Neural cell (in vitro differentiated cells): ENCODE results near the gene TAS2R20. TPM values are rescaled to one million over a fixed set of nuclear protein-coding genes. Genes with fewer than 3 reads are reported as not detected.

Source experiments
- H2AFZ ChIP-seq: fragments of 200-600, 300-800 bp; sonication (generic), shearing (Covaris generic); 2 replicates; pipeline ENCODE4 v1.6.0; 2014; ENCODE audit warnings: low read depth, mild to moderate bottlenecking, antibody characterized with exemption, low read length, moderate library complexity
- H3F3A ChIP-seq: fragments of 200-600 bp; shearing (Covaris generic); 2 replicates; pipeline ENCODE4 v1.6.1; 2016; ENCODE audit warnings: mild to moderate bottlenecking, moderate library complexity, mixed read lengths, antibody characterized with exemption, low read length; ENCODE audit not compliant: insufficient read depth, poor library complexity, severe bottlenecking
- H3K27ac ChIP-seq: fragments of 200-600, 300-800 bp; sonication (generic), shearing (Covaris generic); 2 replicates; pipeline ENCODE4 v1.5.1; 2014; ENCODE audit warnings: mild to moderate bottlenecking, low read length, moderate library complexity
- H3K27me3 ChIP-seq: fragments of 300-800, 200-600 bp; sonication (generic), shearing (Covaris generic); 2 replicates; pipeline ENCODE4 v1.6.0; 2014; ENCODE audit warnings: mild to moderate bottlenecking, low read depth, low read length, moderate library complexity; ENCODE audit not compliant: insufficient read depth
- H3K36me3 ChIP-seq: fragments of 300-800, 200-600 bp; sonication (generic), shearing (Covaris generic); 2 replicates; pipeline ENCODE4 v1.5.1; 2014; ENCODE audit warnings: mild to moderate bottlenecking, antibody characterized with exemption, low read length, moderate library complexity; ENCODE audit not compliant: insufficient read depth
- H3K4me2 ChIP-seq: fragments of 300-800, 200-600 bp; sonication (generic), shearing (Covaris generic); 2 replicates; pipeline ENCODE4 v1.6.0; 2014; ENCODE audit warnings: mild to moderate bottlenecking, low read length
- H3K4me3 ChIP-seq: fragments of 300-800, 200-600 bp; sonication (generic), shearing (Covaris generic); 2 replicates; pipeline ENCODE4 v1.5.1; 2014; ENCODE audit warnings: mild to moderate bottlenecking, low read length, moderate library complexity
- H3K79me2 ChIP-seq: fragments of 200-600 bp; shearing (Covaris generic); replicated peaks from 2 replicates; pipeline ENCODE4 v1.6.0; 2014; ENCODE audit warnings: mild to moderate bottlenecking, low read length, moderate library complexity; ENCODE audit not compliant: insufficient read depth
- H3K9ac ChIP-seq: fragments of 300-800, 200-600 bp; sonication (generic), shearing (Covaris generic); 2 replicates; pipeline ENCODE4 v1.6.1; 2016; ENCODE audit warnings: mild to moderate bottlenecking, low read length, mixed read lengths
- H3K9me2 ChIP-seq: fragments of 200-600 bp; shearing (Covaris generic); 2 replicates; pipeline ENCODE4 v1.6.1; 2016; ENCODE audit warnings: mild to moderate bottlenecking, low read length, mixed read lengths; ENCODE audit not compliant: insufficient read depth
- H3K9me3 ChIP-seq: fragments of 200-600, 300-800 bp; sonication (generic), shearing (Covaris generic); 2 replicates; pipeline ENCODE4 v1.6.1; 2016; ENCODE audit warnings: mild to moderate bottlenecking, mixed run types, low read length, moderate library complexity, mixed read lengths
- H4K20me1 ChIP-seq: fragments of 200-600 bp; shearing (Covaris generic); 2 replicates; pipeline ENCODE4 v1.6.1; 2016; ENCODE audit warnings: mild to moderate bottlenecking, mixed run types; ENCODE audit not compliant: insufficient read depth
- CTCF ChIP-seq: fragments of 450-650 bp; IDR thresholded peaks from 2 replicates; pipeline ENCODE4 v1.5.1; 2014; ENCODE audit warnings: antibody characterized with exemption, mild to moderate bottlenecking, moderate library complexity; ENCODE audit not compliant: poor library complexity, severe bottlenecking
- EP300 ChIP-seq: fragments of 450-650 bp; conservative IDR thresholded peaks from 2 replicates; pipeline ENCODE4 v1.6.1; 2014; ENCODE audit warnings: antibody characterized with exemption, mild to moderate bottlenecking, moderate library complexity; ENCODE audit not compliant: poor library complexity, severe bottlenecking
- EZH2 ChIP-seq: fragments of 200-600, 300-800 bp; shearing (Covaris generic), sonication (generic); IDR thresholded peaks from 2 replicates; pipeline ENCODE4 v1.6.1; 2014; ENCODE audit warnings: antibody characterized with exemption, low read length, borderline replicate concordance, mild to moderate bottlenecking; ENCODE audit not compliant: insufficient read depth, poor library complexity, severe bottlenecking
- MXI1 ChIP-seq: fragments of 450-650 bp; conservative IDR thresholded peaks from 2 replicates; pipeline ENCODE4 v1.6.1; 2014; ENCODE audit warnings: antibody characterized with exemption, mild to moderate bottlenecking; ENCODE audit not compliant: poor library complexity, severe bottlenecking
- POLR2AphosphoS5 ChIP-seq: IDR thresholded peaks from 2 replicates; pipeline ENCODE4 v1.6.1; 2012
- RAD21 ChIP-seq: fragments of 450-650 bp; conservative IDR thresholded peaks from 2 replicates; pipeline ENCODE4 v1.6.1; 2014; ENCODE audit warnings: antibody characterized with exemption, mild to moderate bottlenecking, moderate library complexity
- REST ChIP-seq: IDR thresholded peaks from 2 replicates; pipeline ENCODE4 v1.6.1; 2012; ENCODE audit warnings: borderline replicate concordance
- SMC3 ChIP-seq: fragments of 450-650 bp; conservative IDR thresholded peaks from 2 replicates; pipeline ENCODE4 v1.6.1; 2014; ENCODE audit warnings: antibody characterized with exemption, mild to moderate bottlenecking, moderate library complexity; ENCODE audit not compliant: poor library complexity
- TAF1 ChIP-seq: IDR thresholded peaks from 2 replicates; pipeline ENCODE4 v1.6.1; 2012; ENCODE audit warnings: low read depth
- polyA plus RNA-seq: library from polyadenylated mRNA; depleted of rRNA; stranded (reverse); fragments of >200 nt; gene quantifications from 2 replicates; pipeline ENCODE4 v1.2.3, GENCODE V29; 2014

The TAS2R20 gene
- polyA plus RNA-seq, 1 donor from 2014 or later, result 3.3 TPM

GRCh38 chr12:10960211-10960610, 37.9 kb downstream of the TAS2R20 start:
- no peak overlapping the region for H2AFZ ChIP-seq
- no peaks in the 10 kb centered on the region for H4K20me1 ChIP-seq
- H3F3A ChIP-seq, result no peaks in the 10 kb centered on the region
- H3K9me3 ChIP-seq, result peaks cover 14% of the 10 kb centered on the region
- no peak overlapping the region for H3K9ac ChIP-seq
- H3K79me2 ChIP-seq, result no peaks in the 10 kb centered on the region
- no peak overlapping the region for H3K4me2 ChIP-seq
- no peaks in the 10 kb centered on the region for H3K27me3 ChIP-seq
- H3K4me3 ChIP-seq, result no peak overlapping the region
- TF ChIP-seq EP300 (no peak), POLR2AphosphoS5 (no peak), MXI1 (no peak), EZH2 (no peak), SMC3 (no peak), CTCF (no peak), REST (no peak), TAF1 (no peak), RAD21 (no peak)
- H3K27ac ChIP-seq, result no peak overlapping the region
- H3K9me2 ChIP-seq, result no peaks in the 10 kb centered on the region
- H3K36me3 ChIP-seq, result no peaks in the 10 kb centered on the region

- no peaks in the 10 kb centered on the region for H4K20me1 ChIP-seq
- H3K4me2 ChIP-seq, result no peak overlapping the region
- no peaks in the 10 kb centered on the region for H3K9me2 ChIP-seq
- no peak overlapping the region for H3K9ac ChIP-seq
- H3K79me2 ChIP-seq, result no peaks in the 10 kb centered on the region
- no peaks in the 10 kb centered on the region for H3K27me3 ChIP-seq
- H3F3A ChIP-seq, result no peaks in the 10 kb centered on the region
- no peak overlapping the region for H2AFZ ChIP-seq
- no peak overlapping the region for H3K27ac ChIP-seq
- TF ChIP-seq SMC3 (no peak), EP300 (no peak), RAD21 (no peak), REST (no peak), CTCF (no peak), POLR2AphosphoS5 (no peak), TAF1 (no peak), MXI1 (no peak), EZH2 (no peak)
- peaks cover 14% of the 10 kb centered on the region for H3K9me3 ChIP-seq
- H3K36me3 ChIP-seq, result no peaks in the 10 kb centered on the region
- H3K4me3 ChIP-seq, result no peak overlapping the region
Observed at GRCh38 chr12:10959804-10960203, 38.3 kb downstream of the TAS2R20 start.
